HG03025 (cell line): Measurements from ENCODE around the gene ITGB1BP1.

Source experiments
- ATAC-seq: cut with Tn5 transposase; IDR thresholded peaks from one replicate; pipeline ENCODE4 v1.9.1; 2021; ENCODE audit warnings: mild to moderate bottlenecking, moderate library complexity; ENCODE audit not compliant: unreplicated experiment, low FRiP score

ITGB1BP1 gene

GRCh38 chr2:9428965-9429577 lies 5.7 kb upstream of the ITGB1BP1 start:
- no peak for ATAC-seq

GRCh38 chr2:9424447-9425164 lies 1.3 kb upstream of the ITGB1BP1 start:
- no peak for ATAC-seq

GRCh38 chr2:9423922-9424272 lies 569 bp upstream of the ITGB1BP1 start:
- ATAC-seq = no peak

- ATAC-seq = peak; percentile 31
These were observed 818 bp downstream of the ITGB1BP1 start for GRCh38 chr2:9422321-9423099.

GRCh38 chr2:9420495-9420894 lies 2.8 kb downstream of the ITGB1BP1 start:
- no peak for ATAC-seq

- no peak for ATAC-seq
These were observed 3.8 kb downstream of the ITGB1BP1 start for GRCh38 chr2:9419541-9419940.

- no peak for ATAC-seq
These were observed 4.6 kb downstream of the ITGB1BP1 start for GRCh38 chr2:9418746-9419145.

GRCh38 chr2:9417725-9418124 lies 5.6 kb downstream of the ITGB1BP1 start:
- ATAC-seq = no peak

- ATAC-seq = no peak
These were observed 6.4 kb downstream of the ITGB1BP1 start for GRCh38 chr2:9416962-9417316.

- no peak for ATAC-seq
These were observed 6.9 kb downstream of the ITGB1BP1 start for GRCh38 chr2:9416267-9416961.

GRCh38 chr2:9415516-9416169 lies 7.7 kb downstream of the ITGB1BP1 start:
- no peak for ATAC-seq

- no peak for ATAC-seq
These were observed 10.5 kb downstream of the ITGB1BP1 start for GRCh38 chr2:9412781-9413180.

- no peak for ATAC-seq
These were observed 13.2 kb downstream of the ITGB1BP1 start for GRCh38 chr2:9410108-9410507.

GRCh38 chr2:9408641-9409151 lies 14.6 kb downstream of the ITGB1BP1 start:
- ATAC-seq = no peak

GRCh38 chr2:9407363-9407811 lies 15.9 kb downstream of the ITGB1BP1 start:
- no peak for ATAC-seq

- ATAC-seq = no peak
These were observed 16.6 kb downstream of the ITGB1BP1 start for GRCh38 chr2:9406529-9407362.

- no peak for ATAC-seq
These were observed 17.7 kb downstream of the ITGB1BP1 start for GRCh38 chr2:9405636-9406035.

GRCh38 chr2:9404451-9404850 lies 18.9 kb downstream of the ITGB1BP1 start:
- ATAC-seq = no peak

- ATAC-seq = no peak
These were observed 19.4 kb downstream of the ITGB1BP1 start for GRCh38 chr2:9403924-9404323.
